HepG2 (cell line): ENCODE data around the gene PRKAR2B. TPM values are rescaled to one million over a fixed set of nuclear protein-coding genes. Genes with fewer than 3 reads are reported as not detected.

Source experiments
- ATAC-seq: fragments of 200-7000 bp; cut with Tn5 transposase; 3 replicates; pipeline ENCODE4 v1.9.1; 2020; ENCODE audit warnings: mild to moderate bottlenecking, moderate library complexity
- BruUV-seq: library from RNA; stranded (reverse); fragments of 400-500 nt; replicated peaks from 2 replicates; lab custom pipeline; 2021; lab: Mats Ljungman, UMichigan
- CTCF ChIA-PET: fragments of 300-600 bp; formaldehyde crosslinking; extraction: SDS; loops from one replicate; lab custom pipeline; 2021; ENCODE audit warnings: low total read pairs, inconsistent platforms, low intra/inter-chr PET ratio; lab: Yijun Ruan, JAX
- POLR2A ChIA-PET: fragments of 350-600 bp; sonication (Branson Sonifier 250); formaldehyde crosslinking; loops from one replicate; lab custom pipeline; 2020; ENCODE audit warnings: antibody characterized with exemption, inconsistent platforms; lab: Yijun Ruan, JAX
- DNase-seq: peaks from one replicate; pipeline ENCODE4 v3.0.0-alpha.2; 2015; ENCODE audit warnings: low spot score
- FAIRE-seq: peaks from 3 replicates; lab custom pipeline; 2011; peaks lifted over from hg19 to GRCh38; lab: Jason Lieb, UNC
- H2AFZ ChIP-seq: one replicate; pipeline ENCODE4 v1.6.1; 2011; ENCODE audit warnings: low read length, inconsistent platforms
- H3K27ac ChIP-seq: fragments of 300-600 bp; 3 replicates; pipeline ENCODE4 v1.8.0; 2011; ENCODE audit warnings: mixed run types, mild to moderate bottlenecking, mixed read lengths, low read length, inconsistent platforms; ENCODE audit not compliant: insufficient read depth; ENCODE audit errors: extremely low read length
- H3K27me3 ChIP-seq, 2 experiments: fragments of 200-600 bp in 1 of 2; 2 replicates in 1 of 2; 3 replicates in 1 of 2; pipeline versions ENCODE4 v1.6.0 to v1.8.0; 2011; ENCODE audit warnings: low read length in 2 of 2, mild to moderate bottlenecking in 2 of 2, moderate library complexity in 2 of 2, inconsistent platforms in 1 of 2; ENCODE audit not compliant: insufficient read depth in 2 of 2, control insufficient read depth in 1 of 2
- H3K36me3 ChIP-seq, 2 experiments: fragments of 200-600 bp in 1 of 2; replicated peaks in 1 of 2; 2 replicates in 1 of 2; 3 replicates in 1 of 2; pipeline versions ENCODE4 v1.5.1 to v1.8.0; 2011; ENCODE audit warnings: low read length in 2 of 2, inconsistent platforms in 1 of 2; ENCODE audit not compliant: insufficient read depth in 2 of 2, control insufficient read depth in 1 of 2
- H3K4me1 ChIP-seq: 2 replicates; pipeline ENCODE4 v1.5.1; 2012; ENCODE audit warnings: low read length, inconsistent platforms; ENCODE audit not compliant: insufficient read depth
- H3K4me2 ChIP-seq: 2 replicates; pipeline ENCODE4 v1.6.0; 2011; ENCODE audit warnings: low read depth, low read length, inconsistent platforms
- H3K4me3 ChIP-seq, 3 experiments: fragments of 200-600 bp in 1 of 3; sonication (generic), shearing (Covaris generic) in 1 of 3; replicated peaks in 1 of 3; 2 replicates each; pipeline ENCODE4 v1.5.1; 2011 to 2016; ENCODE audit warnings: low read length in 3 of 3, inconsistent platforms in 2 of 3, low read depth in 2 of 3, mild to moderate bottlenecking in 2 of 3, control low read depth in 1 of 3, mixed read lengths in 1 of 3; ENCODE audit not compliant: insufficient read depth in 1 of 3
- H3K79me2 ChIP-seq: one replicate; pipeline ENCODE4 v1.6.1; 2011; ENCODE audit warnings: low read length, inconsistent platforms; ENCODE audit not compliant: insufficient read depth
- H3K9ac ChIP-seq: 2 replicates; pipeline ENCODE4 v1.6.0; 2011; ENCODE audit warnings: mild to moderate bottlenecking, low read depth, low read length, inconsistent platforms; ENCODE audit not compliant: insufficient read depth
- H3K9me3 ChIP-seq: 2 replicates; pipeline ENCODE4 v1.5.1; 2012; ENCODE audit warnings: mild to moderate bottlenecking, low read length
- H4K20me1 ChIP-seq: 2 replicates; pipeline ENCODE4 v1.6.0; 2011; ENCODE audit warnings: inconsistent platforms, mild to moderate bottlenecking, low read length, moderate library complexity; ENCODE audit not compliant: insufficient read depth
- ARID4A ChIP-seq: sonication (generic); formaldehyde crosslinking; IDR thresholded peaks from 2 replicates; pipeline ENCODE4 v1.5.0; 2020; ENCODE audit warnings: mild to moderate bottlenecking, missing genetic modification reagents, borderline replicate concordance
- CEBPB ChIP-seq: IDR thresholded peaks from 2 replicates; pipeline ENCODE4 v1.6.1; 2011; ENCODE audit warnings: low read depth, low read length, improper control_type of control experiment, borderline replicate concordance
- ELF3 ChIP-seq: IDR thresholded peaks from 2 replicates; pipeline ENCODE4 v1.6.1; 2016; ENCODE audit warnings: missing genetic modification reagents, missing compliant biosample characterization
- HDAC1 ChIP-seq: sonication (generic); formaldehyde crosslinking; IDR thresholded peaks from 2 replicates; pipeline ENCODE4 v1.5.1; 2020; ENCODE audit warnings: mild to moderate bottlenecking, missing genetic modification reagents
- NCOA1 ChIP-seq: sonication (generic); formaldehyde crosslinking; IDR thresholded peaks from 2 replicates; pipeline ENCODE4 v1.9.0; 2021; ENCODE audit warnings: missing genetic modification reagents
- RBAK ChIP-seq: sonication (generic); formaldehyde crosslinking; IDR thresholded peaks from 2 replicates; pipeline ENCODE4 v1.5.1; 2020; ENCODE audit warnings: mild to moderate bottlenecking, missing genetic modification reagents
- RXRB ChIP-seq: IDR thresholded peaks from 2 replicates; pipeline ENCODE4 v1.6.1; 2016; ENCODE audit warnings: borderline replicate concordance, missing genetic modification reagents, missing compliant biosample characterization
- SIN3A ChIP-seq: IDR thresholded peaks from 2 replicates; pipeline ENCODE4 v1.6.1; 2011; ENCODE audit warnings: low read depth, mild to moderate bottlenecking, control low read depth, low read length, borderline replicate concordance
- SIN3B ChIP-seq: fragments of 150-350 bp; IDR thresholded peaks from 2 replicates; pipeline ENCODE4 v1.6.1; 2014; ENCODE audit warnings: low read length
- SMYD3 ChIP-seq: sonication (generic); formaldehyde crosslinking; IDR thresholded peaks from 2 replicates; pipeline ENCODE4 v1.8.1; 2023; ENCODE audit warnings: mild to moderate bottlenecking, missing genetic modification reagents
- U2AF1 ChIP-seq: fragments of 200-400 bp; formaldehyde crosslinking; optimal IDR thresholded peaks from 2 replicates; pipeline ENCODE3; 2017; ENCODE audit warnings: mild to moderate bottlenecking, low read depth, low read length
- ZNF562 ChIP-seq: sonication (generic); formaldehyde crosslinking; IDR thresholded peaks from 2 replicates; pipeline ENCODE4 v1.8.0; 2022; ENCODE audit warnings: missing genetic modification reagents, borderline replicate concordance
- ZNF580 ChIP-seq: IDR thresholded peaks from 2 replicates; pipeline ENCODE4 v1.6.1; 2016; ENCODE audit warnings: low read depth, borderline replicate concordance
- ZNF597 ChIP-seq: sonication (generic); formaldehyde crosslinking; IDR thresholded peaks from 2 replicates; pipeline ENCODE4 v1.5.0; 2020; ENCODE audit warnings: missing genetic modification reagents
- ZNF629 ChIP-seq: sonication (generic); formaldehyde crosslinking; conservative IDR thresholded peaks from 2 replicates; pipeline ENCODE4 v1.5.0; 2020; ENCODE audit warnings: missing genetic modification reagents
- ZNF770 ChIP-seq: sonication (generic); formaldehyde crosslinking; IDR thresholded peaks from 2 replicates; pipeline ENCODE4 v1.5.0; 2020; ENCODE audit warnings: mild to moderate bottlenecking, missing genetic modification reagents
- ZNF850 ChIP-seq: sonication (generic); formaldehyde crosslinking; conservative IDR thresholded peaks from 2 replicates; pipeline ENCODE4 v1.9.0; 2021; ENCODE audit warnings: mild to moderate bottlenecking, missing genetic modification reagents
- ZNF879 ChIP-seq: sonication (generic); formaldehyde crosslinking; IDR thresholded peaks from 2 replicates; pipeline ENCODE4 v1.8.1; 2023; ENCODE audit warnings: missing genetic modification reagents
- WGBS: methylation state at CpG from one replicate; pipeline ENCODE4 v1.1.6; 2017; ENCODE audit warnings: low lambda C conversion rate; 5-methylcytosine and 5-hydroxymethylcytosine counted together
- in situ Hi-C: cut with HindIII; loops from 2 replicates; pipeline ENCODE4 v1.10.0; 2017; ENCODE audit warnings: low pct_unique_long_range_greater_than_20kb; ENCODE audit not compliant: extremely low pct_ligation_motif_present
- intact Hi-C: fragments of 100-400 bp; cut with micrococcal nuclease; formaldehyde crosslinking; loops from one replicate; pipeline ENCODE4 v1.10.0; 2022; ENCODE audit not compliant: unreplicated experiment
- polyA plus RNA-seq, 8 experiments: library from polyadenylated mRNA; depleted of rRNA in 3 of 8; stranded (reverse) in 7 of 8; unstranded in 1 of 8; fragments of >200 nt; fragmentation: Illumina TruSeq in 4 of 8; extraction: Trizol in 4 of 8; gene quantifications; 2 replicates each; pipeline versions ENCODE4 v1.2.1 to v1.2.3, GENCODE V29; 2011 to 2016; ENCODE audit warnings: low read depth in 4 of 8, missing spikeins in 1 of 8, mixed read lengths in 1 of 8; ENCODE audit not compliant: insufficient read depth in 1 of 8
- total RNA-seq, 5 experiments: library from RNA; depleted of rRNA; stranded (reverse); fragments of >200 nt; fragmentation: Illumina TruSeq; extraction: Trizol; gene quantifications; 2 replicates each; pipeline ENCODE4 v1.2.3, GENCODE V29; 2016; ENCODE audit warnings: low read depth in 1 of 5

The PRKAR2B gene
- total and polyA plus RNA-seq, 2 of the 13 experiments (the other 11 are each of a cell fraction or from before 2014, with no cell fraction given), result not detected

- POLR2A ChIA-PET, result no interaction called here
- FAIRE-seq, result no peak
- DNase-seq, result no peak
- H3K9me3 ChIP-seq, result no peaks in the 10 kb centered on the region
- H3K4me2 ChIP-seq, result no peak overlapping the region
- no TSS peak for BruUV-seq
- no peaks in the 10 kb centered on the region for H3K4me1 ChIP-seq
- 90% methylated on average over 3 of the region's 3 CpGs for WGBS
- in situ Hi-C loops, result loop anchor here (25.0 kb wide), 2 partner anchors 506 to 681 kb away; partner anchors contain the start of gene DLD
- no peaks in the 10 kb centered on the region for H3K79me2 ChIP-seq
- no peak overlapping the region for H3K27ac ChIP-seq
- CTCF ChIA-PET, result no interaction called here
- no peak overlapping the region for H3K4me3 ChIP-seq
- H2AFZ ChIP-seq, result no peak overlapping the region
- H3K36me3 ChIP-seq, result peaks cover 8 to 56% of the 10 kb centered on the region in 2 experiments
- no peaks in the 10 kb centered on the region for H3K27me3 ChIP-seq
- ATAC-seq, result no peak
- H3K9ac ChIP-seq, result no peak overlapping the region
- intact Hi-C loops, result no loop called here
- no peaks in the 10 kb centered on the region for H4K20me1 ChIP-seq
- TF ChIP-seq RXRB, result no peak
- TF ChIP-seq NCOA1 (CRISPR knock-in tag), result no peak
- TF ChIP-seq RBAK (CRISPR knock-in tag), result no peak
- TF ChIP-seq ZNF580, result no peak
- TF ChIP-seq ELF3, result no peak
- TF ChIP-seq SIN3A, result no peak
- TF ChIP-seq ZNF562 (CRISPR knock-in tag), result no peak
- no peak for TF ChIP-seq ZNF597 (CRISPR knock-in tag)
- no peak for TF ChIP-seq ZNF850 (CRISPR knock-in tag)
- no peak for TF ChIP-seq HDAC1 (CRISPR knock-in tag)
- TF ChIP-seq ARID4A (CRISPR knock-in tag), result no peak
- TF ChIP-seq ZNF770, result no peak
- TF ChIP-seq SIN3B, result no peak
- no peak for TF ChIP-seq U2AF1
- no peak for TF ChIP-seq CEBPB
- TF ChIP-seq SMYD3 (CRISPR knock-in tag), result no peak
- no peak for TF ChIP-seq ZNF879 (CRISPR knock-in tag)
- TF ChIP-seq ZNF629, result no peak
Measured at GRCh38 chr7:107206706-107207105, 162.2 kb downstream of the PRKAR2B start.
